RWPE1 (cell line): ENCODE data around the gene RBM33.

ENCODE experiments used
- CTCF ChIA-PET: fragments of 350-600 bp; sonication (Branson Sonifier 250); formaldehyde crosslinking; extraction: SDS; loops from one replicate; lab custom pipeline; 2021; lab: Yijun Ruan, JAX
- POLR2A ChIA-PET: fragments of 400-600 bp; formaldehyde crosslinking; extraction: SDS; loops from one replicate; lab custom pipeline; 2020; ENCODE audit warnings: antibody characterized with exemption; ENCODE audit not compliant: low non-redundant PET; lab: Yijun Ruan, JAX
- DNase-seq: peaks from one replicate; pipeline ENCODE4 v3.0.0; 2012; ENCODE audit warnings: low spot score
- H3K27ac ChIP-seq: fragments of 450-650 bp; 2 replicates; pipeline ENCODE4 v1.5.1; 2017
- CTCF ChIP-seq: fragments of 450-650 bp; conservative IDR thresholded peaks from 2 replicates; pipeline ENCODE4 v1.5.1; 2017; ENCODE audit warnings: low read depth, mild to moderate bottlenecking

The RBM33 gene

DNA sequence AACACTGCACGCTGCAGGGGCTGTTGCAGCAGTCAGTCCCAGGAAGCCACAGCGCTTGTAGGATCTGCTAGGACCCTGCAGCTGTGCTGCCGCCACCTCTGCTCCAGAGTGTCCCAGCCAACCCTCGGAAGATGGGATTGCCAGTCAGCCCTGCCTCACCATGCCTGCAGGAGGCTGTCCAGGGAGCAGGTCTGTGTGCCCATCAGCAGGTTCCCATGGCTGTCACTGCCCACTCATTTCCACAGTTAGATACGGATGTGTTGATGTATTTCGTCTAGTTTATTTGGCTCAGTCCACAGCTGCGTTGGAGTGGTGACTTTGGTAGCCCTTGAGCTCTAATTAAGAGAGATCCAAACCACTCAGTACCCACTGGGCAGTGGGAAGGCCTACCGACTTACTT, 132.1 kb downstream of the RBM33 start:
- no peak overlapping the region for H3K27ac ChIP-seq
- no peak for DNase-seq
- TF ChIP-seq CTCF, result no peak
- CTCF ChIA-PET, result interaction anchor here (0.6 kb wide), 1 partner anchor 1251 kb away, joined by 3 read pairs; no protein-coding TSS in a partner anchor
- POLR2A ChIA-PET, result no interaction called here

DNA sequence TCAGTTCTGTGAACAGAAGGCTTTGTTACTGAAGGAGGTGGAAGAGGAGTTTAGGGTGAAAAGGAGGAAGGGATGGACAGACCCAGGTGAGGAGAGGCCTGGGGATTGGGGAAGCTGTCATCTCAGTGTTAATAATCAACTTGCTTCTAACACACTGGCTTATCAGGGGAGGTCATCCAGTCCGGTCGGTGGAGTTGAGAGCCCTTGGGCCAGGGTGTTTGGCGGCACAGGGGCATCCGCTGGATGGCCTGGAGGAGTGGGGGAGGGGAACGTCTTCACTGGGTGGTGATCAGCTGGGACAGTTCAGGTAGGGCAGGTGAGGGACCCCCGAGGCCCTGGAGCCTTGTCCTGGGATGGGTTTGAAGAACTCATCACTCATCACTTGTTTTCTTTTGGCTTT, 133.9 kb downstream of the RBM33 start:
- no peak for TF ChIP-seq CTCF
- no peak for DNase-seq
- POLR2A ChIA-PET, result no interaction called here
- CTCF ChIA-PET, result no interaction called here
- no peak overlapping the region for H3K27ac ChIP-seq

GRCh38 chr7:155780884-155781283, 136.4 kb downstream of the RBM33 start:
- ChIA-PET POLR2A (no interaction called here), CTCF (no interaction called here)
- TF ChIP-seq CTCF, result no peak
- no peak overlapping the region for H3K27ac ChIP-seq
- no peak for DNase-seq

- no peak for TF ChIP-seq CTCF
- DNase-seq, result no peak
- H3K27ac ChIP-seq, result no peak overlapping the region
- CTCF ChIA-PET, result interaction anchor here (0.6 kb wide), 1 partner anchor 82 kb away, joined by 6 read pairs; no protein-coding TSS in a partner anchor
- POLR2A ChIA-PET, result no interaction called here
Measured at GRCh38 chr7:155781433-155781832, 137.0 kb downstream of the RBM33 start.

DNA sequence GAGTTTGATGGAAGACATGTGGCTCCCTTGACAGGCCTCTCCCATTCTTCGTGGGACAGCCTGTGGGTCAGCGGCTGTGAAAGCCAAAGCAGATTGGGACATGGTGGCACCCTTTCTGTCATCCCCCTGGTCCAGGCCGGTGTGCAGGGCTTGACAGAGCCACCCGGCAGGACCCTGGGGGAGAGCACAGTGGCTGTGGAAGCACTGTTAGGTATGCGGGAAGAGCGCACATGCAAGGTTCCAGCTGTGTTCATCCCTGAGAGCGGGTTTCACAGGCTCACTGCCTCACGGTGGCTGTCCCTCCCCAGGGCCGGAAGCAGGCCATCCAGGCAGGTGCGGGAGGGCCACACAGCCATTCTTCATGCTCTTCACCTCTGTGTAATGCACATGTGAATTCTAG, 138.0 kb downstream of the RBM33 start:
- no peak for TF ChIP-seq CTCF
- CTCF ChIA-PET, result no interaction called here
- H3K27ac ChIP-seq, result no peak overlapping the region
- POLR2A ChIA-PET, result no interaction called here
- no peak for DNase-seq

DNA sequence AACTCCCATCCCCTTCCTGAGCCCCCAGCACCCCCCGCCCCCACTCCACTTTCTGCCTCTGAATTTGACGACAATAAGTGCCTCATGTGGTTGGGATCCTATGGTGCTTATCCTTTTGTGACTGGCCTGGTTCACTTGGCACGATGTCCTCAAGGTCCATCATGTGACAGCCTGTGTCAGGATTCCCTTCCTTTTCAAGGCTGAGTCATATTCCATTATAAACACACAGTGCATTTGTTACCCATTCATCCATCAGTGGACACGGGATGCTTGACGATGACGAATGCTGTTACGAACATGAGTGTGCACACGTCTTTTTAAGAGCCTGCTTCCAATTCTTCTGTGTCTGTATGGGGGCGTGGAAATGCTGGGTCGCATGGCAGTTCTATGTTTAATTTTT, 141.1 kb downstream of the RBM33 start:
- H3K27ac ChIP-seq, result no peak overlapping the region
- DNase-seq, result no peak
- TF ChIP-seq CTCF, result no peak
- CTCF ChIA-PET, result no interaction called here
- POLR2A ChIA-PET, result no interaction called here

DNA sequence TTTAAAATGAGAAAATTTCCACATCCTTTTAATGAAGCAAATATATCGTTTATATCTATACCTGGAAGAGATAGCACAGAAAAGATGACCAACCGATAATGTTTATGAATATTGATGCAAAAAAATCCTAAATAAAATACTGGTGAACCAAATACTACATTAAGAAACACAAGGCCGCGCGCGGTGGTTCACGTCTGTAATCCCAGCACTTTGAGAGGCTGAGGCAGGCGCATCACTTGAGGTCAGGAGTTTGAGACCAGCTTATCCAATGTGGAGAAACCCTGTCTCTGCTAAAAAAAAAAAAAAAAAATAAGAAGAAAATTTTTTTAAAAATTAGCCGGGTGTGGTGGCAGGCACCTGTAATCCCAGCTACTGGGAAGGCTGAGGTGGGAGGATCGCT, 142.0 kb downstream of the RBM33 start:
- no peak overlapping the region for H3K27ac ChIP-seq
- no peak for DNase-seq
- no peak for TF ChIP-seq CTCF
- POLR2A ChIA-PET, result no interaction called here
- CTCF ChIA-PET, result no interaction called here
